Suppressor macrophage treated with lipopolysaccharide for 1 hour (primary cell): ENCODE results near the gene PRDX2.

Experiments
- DNase-seq, 3 donors: peaks; one replicate each; pipeline ENCODE4 v3.0.0-alpha.2; 2020 to 2022

The PRDX2 gene

DNA sequence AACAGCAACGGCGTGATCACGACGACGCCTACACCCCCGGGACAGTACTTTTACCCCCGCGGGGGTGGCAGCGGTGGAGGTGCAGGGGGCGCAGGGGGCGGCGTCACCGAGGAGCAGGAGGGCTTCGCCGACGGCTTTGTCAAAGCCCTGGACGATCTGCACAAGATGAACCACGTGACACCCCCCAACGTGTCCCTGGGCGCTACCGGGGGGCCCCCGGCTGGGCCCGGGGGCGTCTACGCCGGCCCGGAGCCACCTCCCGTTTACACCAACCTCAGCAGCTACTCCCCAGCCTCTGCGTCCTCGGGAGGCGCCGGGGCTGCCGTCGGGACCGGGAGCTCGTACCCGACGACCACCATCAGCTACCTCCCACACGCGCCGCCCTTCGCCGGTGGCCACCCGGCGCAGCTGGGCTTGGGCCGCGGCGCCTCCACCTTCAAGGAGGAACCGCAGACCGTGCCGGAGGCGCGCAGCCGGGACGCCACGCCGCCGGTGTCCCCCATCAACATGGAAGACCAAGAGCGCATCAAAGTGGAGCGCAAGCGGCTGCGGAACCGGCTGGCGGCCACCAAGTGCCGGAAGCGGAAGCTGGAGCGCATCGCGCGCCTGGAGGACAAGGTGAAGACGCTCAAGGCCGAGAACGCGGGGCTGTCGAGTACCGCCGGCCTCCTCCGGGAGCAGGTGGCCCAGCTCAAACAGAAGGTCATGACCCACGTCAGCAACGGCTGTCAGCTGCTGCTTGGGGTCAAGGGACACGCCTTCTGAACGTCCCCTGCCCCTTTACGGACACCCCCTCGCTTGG, 9.3 kb downstream of the PRDX2 start:
- DNase-seq, result peak; percentile 70 to 81 (median 77)

DNA sequence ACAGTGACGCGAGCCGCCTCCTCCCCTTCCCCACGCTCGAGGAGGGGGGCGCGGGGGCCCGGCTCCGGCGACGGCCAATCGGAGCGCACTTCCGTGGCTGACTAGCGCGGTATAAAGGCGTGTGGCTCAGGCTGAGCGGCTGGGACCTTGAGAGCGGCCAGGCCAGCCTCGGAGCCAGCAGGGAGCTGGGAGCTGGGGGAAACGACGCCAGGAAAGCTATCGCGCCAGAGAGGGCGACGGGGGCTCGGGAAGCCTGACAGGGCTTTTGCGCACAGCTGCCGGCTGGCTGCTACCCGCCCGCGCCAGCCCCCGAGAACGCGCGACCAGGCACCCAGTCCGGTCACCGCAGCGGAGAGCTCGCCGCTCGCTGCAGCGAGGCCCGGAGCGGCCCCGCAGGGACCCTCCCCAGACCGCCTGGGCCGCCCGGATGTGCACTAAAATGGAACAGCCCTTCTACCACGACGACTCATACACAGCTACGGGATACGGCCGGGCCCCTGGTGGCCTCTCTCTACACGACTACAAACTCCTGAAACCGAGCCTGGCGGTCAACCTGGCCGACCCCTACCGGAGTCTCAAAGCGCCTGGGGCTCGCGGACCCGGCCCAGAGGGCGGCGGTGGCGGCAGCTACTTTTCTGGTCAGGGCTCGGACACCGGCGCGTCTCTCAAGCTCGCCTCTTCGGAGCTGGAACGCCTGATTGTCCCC, 10.1 kb downstream of the PRDX2 start, which contains the start of gene JUNB:
TSS of gene JUNB (plus strand) at position 142 of the 706 bp plus-strand sequence. CDS start at position 428, 286 bp downstream.
- DNase-seq, result peak; percentile 99 to 100 (median 99)

DNA sequence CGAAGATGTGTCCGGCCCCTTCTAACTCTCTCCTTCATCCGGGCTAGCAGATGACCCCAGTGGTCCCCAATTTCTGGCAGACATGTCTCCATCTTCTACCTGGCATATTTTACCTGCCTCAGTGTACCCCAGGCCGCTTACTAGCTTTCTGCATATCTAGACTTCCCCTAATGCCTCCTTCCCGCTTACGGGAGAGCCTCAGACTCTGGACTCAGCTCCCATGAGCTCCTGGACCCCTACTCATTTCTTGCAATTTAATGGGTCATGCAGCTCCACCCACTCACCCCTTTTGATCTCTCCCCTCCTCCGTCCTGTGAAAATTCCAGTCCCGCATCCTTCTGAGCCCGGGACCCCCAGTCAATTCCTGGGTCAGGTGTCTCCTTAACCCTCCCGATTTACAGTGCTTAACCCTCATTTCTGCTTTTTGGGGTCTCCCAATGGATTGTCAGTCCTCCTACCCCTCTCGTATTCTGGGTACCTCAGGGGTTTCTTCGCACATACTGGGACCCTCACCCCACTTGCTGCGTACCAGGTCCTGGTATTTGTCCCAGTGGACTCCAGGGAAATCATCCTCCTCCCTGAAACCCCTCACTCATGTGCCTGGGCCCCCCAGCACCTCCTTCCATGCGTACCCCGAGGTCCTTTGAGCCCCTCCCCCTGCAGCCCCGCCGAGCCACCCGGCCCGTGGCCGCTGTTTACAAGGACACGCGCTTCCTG, 10.8 kb downstream of the PRDX2 start:
- peak in 2 of 3 donors; percentile 33 to 48 for DNase-seq

DNA sequence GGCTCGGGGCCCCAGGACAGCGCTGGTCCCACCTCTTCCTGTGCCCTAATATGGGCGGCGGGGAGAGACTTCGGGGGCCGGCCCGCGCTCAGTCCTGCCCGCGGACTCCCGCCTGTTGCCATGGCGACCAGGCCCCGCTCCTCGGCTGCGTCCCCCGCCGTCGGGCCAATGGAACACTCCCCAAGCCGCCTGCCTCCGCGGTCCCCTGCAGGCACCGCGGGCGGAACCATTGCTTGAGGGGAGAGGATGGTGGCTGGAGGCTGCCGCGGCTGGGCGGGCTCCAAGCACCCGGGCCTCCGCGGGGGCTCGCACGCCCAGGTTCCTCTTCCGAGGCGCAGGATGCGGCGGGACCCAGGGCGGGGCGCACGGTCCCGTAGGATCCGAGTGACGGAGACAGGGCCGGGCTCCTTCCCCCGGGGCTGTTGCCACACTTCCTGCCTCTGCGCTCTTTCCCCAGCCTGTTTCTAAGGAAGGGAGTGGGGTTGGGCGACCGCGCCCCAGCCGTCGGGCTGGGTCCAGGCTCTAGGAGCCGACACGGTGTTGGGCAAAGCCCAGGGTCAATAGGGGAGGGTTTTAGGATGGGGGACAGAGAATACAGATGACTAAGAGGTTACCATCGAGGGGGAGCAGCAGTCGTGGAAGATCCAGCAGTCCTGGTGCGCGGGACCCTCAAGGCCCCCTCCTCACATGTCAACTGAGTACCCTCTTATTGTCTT, 11.5 kb downstream of the PRDX2 start:
- peak; percentile 99 to 100 (median 100) for DNase-seq

DNA sequence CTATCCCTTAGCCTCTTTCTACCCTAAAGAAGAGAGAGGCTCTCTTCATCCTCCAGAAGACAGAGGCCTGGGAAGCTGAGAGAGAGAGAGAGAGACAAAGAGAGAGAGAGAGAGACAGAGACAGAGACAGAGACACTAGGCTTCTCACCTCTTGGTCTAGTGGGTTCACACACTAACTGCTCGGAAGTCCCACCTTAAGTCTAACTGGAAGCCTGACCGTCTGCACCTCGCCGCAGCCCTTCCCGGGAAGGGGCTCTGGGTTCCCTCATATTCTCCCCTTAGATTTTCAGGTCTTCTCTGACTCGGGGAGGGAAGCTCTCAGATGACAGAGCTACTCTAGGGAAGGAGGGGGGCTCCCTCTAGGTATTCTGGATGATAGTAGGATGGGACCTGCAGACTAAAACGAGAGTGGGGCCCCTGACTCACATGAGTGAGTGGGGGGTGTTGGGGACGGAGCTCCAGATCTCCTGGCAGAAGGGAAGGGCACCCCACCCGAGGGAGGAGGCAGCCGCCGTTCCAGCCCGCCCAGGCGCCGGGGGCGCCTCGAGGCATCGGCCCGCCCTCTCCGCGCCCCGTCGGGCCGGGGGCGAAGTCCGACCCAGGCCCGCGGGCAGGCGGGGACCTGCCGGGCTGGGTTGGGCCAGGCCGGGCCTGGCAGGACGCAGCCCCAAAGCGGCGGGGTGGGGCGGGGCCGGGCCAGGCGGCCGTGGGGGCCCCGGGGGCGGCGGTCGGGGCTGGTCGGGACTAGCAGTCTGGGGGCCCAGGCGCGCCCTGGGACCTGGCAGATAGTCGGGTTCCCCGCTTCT, 12.3 kb downstream of the PRDX2 start:
- no peak for DNase-seq

DNA sequence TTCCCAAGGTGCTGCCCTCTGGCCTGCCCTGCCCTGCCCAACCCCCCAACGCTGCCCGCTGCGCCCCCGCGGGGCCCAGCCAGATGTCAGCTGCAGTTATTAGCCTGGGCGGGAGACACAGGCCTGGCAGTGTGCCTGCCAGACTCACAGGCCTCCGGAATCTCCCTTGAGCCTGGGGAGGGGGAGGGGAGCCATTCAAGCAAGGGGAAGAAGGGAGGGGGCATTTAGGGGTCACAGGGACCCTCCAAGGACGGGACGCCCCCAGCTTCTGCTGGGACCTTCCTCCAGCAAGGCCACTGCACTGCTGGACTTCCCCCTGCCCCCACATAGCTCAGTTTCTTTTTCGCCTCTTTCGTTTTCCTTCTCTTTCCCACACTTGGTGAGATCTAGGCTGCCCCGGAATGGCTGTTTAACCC, 12.9 kb downstream of the PRDX2 start:
- peak; percentile 96 to 99 (median 97) for DNase-seq

DNA sequence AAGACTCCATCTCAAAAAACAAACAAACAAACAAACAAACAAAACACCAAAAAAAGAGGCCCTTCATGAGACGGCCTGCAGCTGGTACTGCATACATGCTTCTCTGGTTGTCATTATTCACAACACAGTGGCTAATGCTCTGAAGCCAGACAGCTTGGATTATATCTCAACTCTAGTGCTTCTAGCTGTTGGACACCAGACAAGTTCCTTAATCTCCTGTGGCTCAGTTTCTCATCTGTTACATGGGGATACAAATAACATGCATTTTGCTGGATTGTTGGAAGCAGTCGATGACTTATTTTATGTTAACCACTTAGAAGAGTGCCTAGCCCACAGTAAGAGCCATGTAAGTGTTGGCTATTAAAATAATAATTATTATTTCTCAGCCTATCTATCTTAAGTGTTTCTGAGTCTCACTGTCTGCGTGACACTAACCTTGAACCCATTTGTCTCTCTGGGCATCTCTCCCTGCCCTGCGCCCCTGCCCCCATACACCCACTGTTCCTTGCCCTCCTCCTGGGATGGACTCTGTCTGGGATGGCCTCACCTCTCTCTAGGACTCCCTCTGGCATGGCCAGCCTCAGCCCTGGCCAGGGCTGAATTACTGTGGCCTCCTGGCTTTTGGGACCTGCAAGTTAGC, 13.4 kb downstream of the PRDX2 start:
- no peak for DNase-seq

DNA sequence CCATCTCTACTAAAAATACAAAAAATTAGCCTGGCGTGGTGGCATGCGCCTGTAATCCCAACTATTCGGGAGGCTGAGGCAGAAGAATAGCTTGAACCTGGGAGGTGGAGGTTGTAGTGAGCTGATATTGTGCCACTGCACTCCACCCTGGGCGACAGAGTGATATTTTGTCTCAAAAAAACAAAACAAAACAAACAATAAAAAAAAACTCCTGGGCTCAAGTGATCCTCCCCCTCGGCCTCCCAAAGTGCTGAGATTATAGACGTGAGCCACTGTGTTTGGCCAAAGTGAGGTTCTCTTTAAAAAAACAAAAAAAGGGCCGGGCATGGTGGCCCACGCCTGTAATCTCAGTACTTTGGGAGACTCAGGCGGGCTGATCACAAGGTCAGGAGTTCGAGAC, 14.1 kb downstream of the PRDX2 start:
- no peak for DNase-seq

DNA sequence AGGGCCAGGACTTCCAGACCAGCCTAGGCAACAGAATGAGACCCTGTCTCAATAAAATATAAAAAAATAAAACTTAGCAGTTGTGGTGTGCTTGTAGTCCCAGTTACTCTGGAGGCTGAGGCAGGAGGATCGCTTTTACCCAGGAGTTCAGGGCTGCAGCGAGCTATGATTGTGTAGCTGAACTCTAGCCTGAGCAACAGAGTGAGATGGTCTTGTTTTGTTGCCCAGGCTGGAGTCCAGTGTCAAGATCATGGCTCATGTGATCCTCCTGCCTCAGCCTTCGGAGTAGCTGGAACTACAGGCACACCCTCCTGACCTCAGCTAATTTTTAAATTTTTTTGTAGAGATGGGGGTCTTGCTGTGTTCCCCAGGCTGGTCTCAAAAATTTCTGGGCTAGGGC, 14.6 kb downstream of the PRDX2 start:
- no peak for DNase-seq

DNA sequence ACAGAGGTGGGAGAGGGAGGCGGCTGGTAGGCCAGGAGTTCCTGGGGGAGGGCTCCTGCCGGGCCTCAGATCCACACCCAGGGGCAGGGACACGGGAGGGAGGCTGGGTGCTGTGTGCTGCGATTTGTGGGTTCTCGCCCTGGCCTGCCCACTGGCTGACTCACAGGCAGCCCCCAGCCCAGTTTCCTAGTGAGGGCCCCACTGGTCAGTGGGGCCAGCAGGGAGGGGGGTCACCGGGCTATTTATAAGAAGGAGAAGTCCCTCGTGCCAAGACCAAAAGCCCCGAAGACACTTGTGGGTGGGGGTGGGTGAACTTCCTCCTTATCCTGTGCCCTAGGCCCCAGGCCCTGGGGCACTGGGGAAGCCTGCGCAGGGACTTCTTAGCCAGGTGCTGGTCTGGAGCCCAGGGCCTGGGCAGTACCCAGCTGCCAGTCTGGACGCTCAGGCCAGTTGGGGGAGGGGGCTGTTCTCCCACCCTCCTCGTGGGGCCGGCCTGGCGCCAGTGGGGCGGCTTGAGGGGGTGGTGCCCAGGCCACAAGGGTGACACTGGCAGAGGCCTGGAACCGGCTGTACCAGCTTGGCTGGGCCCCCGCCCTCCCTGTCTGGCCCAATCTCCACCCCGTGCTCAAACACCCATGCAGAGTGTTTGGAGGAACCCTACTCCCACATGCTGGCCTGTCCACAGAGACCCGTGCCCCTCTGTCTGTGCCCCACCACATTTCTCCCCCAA, 15.3 kb downstream of the PRDX2 start:
- peak; percentile 95 to 97 (median 96) for DNase-seq

DNA sequence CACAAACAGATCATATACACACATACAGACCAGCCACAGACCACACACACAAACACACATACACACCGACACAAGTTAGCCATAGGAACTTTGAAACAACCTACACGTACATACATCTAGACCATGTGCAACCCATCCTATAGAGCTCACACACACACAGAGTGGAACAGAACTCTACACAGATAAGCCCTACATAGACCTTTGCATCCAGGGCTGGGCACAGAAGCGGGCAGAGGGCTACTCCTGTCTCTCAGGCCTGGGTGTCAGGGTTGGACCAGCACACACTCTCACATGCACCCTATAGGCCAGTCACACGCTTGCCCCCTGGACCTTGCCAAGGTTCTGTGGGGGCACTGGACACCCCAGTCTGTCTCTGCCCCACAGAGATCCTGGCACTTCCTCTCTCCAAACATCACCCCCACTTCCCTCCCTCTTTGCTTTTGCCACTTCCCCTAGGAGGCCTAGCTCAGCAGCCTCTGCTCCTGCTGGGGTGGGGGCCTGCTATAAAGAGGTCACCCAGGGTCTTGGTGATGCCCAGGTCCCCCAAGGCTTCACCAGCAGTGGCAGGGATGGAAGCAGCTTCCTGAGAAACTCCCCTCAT, 16.1 kb downstream of the PRDX2 start:
- DNase-seq, result peak; percentile 76 to 79 (median 77)

DNA sequence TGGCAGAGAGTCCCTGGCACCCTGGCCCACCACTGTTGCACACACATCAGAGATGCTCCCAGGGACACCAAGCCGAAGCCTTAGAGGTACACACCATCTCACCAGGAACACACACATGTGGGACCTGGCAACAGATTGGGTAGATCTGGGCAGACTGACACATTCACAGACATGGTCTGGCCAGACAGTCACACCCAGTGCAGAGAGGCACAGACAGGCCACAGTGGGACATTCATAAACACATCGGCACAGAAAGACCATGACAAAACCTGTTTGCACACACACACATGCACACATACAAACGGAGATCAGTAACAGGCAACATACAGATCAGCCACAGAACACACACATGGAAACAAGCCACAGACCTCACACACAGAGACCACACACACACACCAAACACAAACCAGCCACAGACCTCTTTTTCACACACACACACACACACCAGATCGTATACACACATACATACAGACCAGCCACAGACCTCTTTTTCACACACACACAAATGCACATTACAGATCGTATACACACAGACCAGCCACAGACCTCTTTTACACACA, 16.6 kb downstream of the PRDX2 start:
- peak in 1 of 3 donors; percentile 43 for DNase-seq

DNA sequence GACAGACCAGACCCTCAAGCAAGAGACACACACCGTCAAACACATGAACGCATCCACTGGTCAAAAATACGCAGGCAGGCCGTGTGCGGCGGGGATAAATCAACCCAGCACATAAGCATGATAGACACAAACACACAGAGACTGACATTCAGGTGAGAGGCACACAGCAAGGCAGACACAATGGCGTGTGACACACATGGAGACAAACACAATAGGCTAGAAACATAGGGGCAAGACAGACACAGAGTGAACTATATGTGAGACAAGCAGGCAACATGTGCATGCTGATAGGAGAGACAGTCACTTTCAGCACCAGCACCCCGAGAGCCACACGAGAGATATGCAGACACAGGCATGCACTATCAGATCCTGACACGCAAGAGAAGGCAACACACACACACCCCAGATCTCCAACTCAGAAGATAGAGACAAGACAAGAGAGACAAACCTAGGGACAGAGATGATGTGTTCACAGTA, 17.2 kb downstream of the PRDX2 start:
- peak in 1 of 3 donors; percentile 19 for DNase-seq

DNA sequence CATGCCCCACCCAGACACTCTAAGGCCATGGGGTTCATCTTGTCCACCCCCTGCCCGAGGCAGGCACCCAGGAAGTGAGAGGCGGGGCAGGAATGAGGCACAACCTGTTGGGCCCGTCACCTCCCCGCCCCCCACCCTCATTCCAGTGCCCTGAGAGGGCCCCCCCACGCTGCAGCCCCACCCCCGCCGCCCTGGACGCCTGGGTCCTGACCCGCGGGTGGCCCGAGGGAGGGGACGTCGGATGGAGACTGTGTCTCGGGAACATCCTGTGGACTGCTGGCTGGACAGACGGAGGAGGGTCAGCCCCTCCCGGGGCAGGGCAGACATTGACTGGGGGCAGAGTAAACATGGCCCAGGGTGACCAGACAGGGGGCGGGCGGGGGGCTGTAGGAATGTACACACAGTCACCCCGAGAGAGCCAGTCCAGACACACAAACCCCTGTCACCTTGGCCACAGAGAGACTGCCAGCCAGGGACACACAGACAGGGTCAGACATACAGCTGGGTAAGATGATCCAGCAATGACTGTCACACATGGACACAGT, 17.7 kb downstream of the PRDX2 start:
- DNase-seq, result peak in 2 of 3 donors; percentile 58 to 61

DNA sequence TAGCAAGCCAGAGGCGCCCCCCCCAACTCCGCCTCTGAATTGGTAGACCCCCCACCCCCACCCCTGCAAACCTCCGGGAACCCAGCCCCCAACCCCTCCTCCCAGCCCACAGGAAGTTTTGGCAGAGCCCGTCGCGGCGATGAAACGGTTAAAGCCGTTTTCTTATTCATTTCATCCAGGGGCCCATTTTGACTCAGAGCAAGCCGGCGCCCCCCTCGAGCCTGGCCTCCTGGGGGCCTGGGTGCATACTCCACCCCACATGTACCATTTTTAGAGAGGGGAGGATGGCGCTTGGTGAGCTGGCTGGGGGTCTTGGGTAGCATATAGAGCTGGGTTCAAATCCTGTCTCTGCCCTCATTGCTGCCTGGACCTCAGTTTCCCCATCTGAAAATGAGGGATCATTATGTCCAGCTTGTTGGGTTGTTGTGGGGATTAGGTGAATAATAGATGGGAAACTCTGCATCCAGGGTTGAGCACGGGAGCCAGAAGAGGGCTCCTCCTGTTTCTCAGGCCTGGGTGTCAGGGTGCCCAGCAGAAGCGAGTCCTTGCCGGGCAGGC, 18.2 kb downstream of the PRDX2 start:
- peak in 2 of 3 donors; percentile 29 to 46 for DNase-seq

DNA sequence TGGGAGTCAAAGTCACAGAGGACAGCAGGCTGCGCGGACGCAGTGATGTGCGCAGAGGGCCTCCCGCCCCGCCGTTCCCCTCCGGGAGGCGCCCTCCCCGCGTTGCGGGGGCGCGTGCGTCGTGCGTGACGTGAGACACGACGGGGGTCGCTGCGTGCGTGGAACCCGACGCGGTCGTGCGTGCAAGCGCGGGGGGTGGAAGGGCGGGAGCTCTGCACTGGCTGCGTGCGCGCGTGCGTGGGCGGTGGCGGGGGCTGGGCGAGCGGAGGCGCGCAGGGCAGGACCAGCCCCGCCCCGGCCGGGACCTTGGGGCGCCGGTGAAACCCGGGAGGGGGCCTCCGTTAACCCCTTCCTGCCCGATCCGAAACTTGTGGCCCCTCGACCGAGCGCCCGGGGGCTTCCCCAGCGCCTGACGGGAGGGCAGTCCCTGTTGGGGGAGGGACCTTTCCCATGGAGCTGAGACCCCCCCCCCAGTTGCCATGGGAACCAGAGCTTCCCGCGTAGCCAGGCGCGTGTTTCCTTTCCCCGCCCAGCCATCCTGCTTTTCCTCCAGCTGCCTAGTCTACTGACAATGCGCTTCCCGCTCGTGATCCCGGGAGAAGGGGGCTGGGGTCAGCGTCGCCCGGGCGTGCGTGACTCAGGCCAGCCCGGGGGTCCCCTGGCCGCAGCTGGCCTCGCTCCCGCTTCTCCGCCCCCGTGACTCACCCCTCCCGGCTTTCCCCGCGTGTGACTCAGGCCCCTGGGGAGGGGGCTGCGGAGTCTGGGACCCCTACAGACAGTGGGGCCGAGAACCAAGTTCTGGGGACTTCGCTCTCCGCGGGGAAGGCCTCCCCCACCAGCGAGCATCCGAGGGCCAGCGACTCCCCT, 18.9 kb downstream of the PRDX2 start:
- DNase-seq, result peak; percentile 90 to 93 (median 92)

DNA sequence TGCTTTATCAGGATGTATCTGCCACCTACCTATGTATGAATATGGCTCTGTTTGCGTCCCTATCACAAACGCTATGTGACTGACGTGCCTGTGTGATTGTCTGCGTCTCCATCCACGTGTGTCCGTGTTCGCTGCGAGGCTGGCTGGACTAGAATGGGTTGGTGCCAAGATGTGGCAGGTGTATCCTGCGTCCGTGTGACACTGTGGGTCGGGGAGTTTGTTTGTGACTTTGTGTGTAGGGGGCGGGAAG, 19.5 kb downstream of the PRDX2 start:
- no peak for DNase-seq
